ENCODE data around the gene PTPN22. TPM values are rescaled to one million over a fixed set of nuclear protein-coding genes. Genes with fewer than 3 reads are reported as not detected.

PTPN22 gene
- total RNA-seq, 2 experiments from 2014 or later, result 27.5 to 53.5 TPM

DNA sequence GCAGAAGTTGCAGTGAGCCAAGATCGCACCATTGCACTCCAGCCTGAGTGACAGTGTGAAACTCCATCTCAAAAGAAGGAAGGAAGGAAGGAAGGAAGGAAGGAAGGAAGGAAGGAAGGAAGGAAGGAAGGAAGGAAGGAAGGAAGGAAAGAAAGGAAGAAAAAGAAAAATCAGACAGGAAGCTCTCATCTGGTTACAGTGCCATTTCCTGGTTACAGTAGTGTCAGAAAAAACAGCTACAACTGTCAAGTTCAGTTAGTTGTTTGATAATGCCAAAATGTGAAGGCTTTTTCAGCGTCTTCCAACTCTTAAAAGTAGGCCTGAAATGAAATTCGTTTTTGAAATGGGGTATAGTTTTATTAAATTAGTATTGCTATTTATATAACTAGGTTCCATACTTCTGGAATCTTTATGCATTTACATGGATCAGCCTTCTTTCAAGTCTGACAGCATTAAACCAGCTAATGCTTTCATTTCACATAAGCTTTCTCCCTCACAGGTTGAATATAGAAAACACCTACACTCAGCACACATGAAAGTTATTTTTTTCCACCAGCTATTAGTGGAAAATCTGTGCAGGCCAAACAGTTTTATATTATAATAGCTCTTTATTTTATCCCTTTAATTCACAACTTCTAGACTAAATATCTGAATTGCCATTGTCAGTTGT lies 21.2 kb downstream of the PTPN22 start:
- H3K9me2 ChIP-seq (ENCODE audit: insufficient read depth, low read length), result no peaks in the 10 kb centered on the region
- H3K4me3 ChIP-seq (ENCODE audit: low read depth, low read length, poor library complexity, severe bottlenecking), result no peak overlapping the region
- H3K4me1 ChIP-seq (ENCODE audit: insufficient read depth, low read length, poor library complexity, severe bottlenecking), result no peaks in the 10 kb centered on the region
- TF ChIP-seq, protein P1, sequence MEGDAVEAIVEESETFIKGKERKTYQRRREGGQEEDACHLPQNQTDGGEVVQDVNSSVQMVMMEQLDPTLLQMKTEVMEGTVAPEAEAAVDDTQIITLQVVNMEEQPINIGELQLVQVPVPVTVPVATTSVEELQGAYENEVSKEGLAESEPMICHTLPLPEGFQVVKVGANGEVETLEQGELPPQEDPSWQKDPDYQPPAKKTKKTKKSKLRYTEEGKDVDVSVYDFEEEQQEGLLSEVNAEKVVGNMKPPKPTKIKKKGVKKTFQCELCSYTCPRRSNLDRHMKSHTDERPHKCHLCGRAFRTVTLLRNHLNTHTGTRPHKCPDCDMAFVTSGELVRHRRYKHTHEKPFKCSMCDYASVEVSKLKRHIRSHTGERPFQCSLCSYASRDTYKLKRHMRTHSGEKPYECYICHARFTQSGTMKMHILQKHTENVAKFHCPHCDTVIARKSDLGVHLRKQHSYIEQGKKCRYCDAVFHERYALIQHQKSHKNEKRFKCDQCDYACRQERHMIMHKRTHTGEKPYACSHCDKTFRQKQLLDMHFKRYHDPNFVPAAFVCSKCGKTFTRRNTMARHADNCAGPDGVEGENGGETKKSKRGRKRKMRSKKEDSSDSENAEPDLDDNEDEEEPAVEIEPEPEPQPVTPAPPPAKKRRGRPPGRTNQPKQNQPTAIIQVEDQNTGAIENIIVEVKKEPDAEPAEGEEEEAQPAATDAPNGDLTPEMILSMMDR (conservative IDR thresholded peaks at IDR 0.05; ENCODE audit: low read length), result no peak
- TF ChIP-seq EZH2phosphoT487 (IDR thresholded peaks at IDR 0.05; ENCODE audit: borderline replicate concordance, low read depth, low read length), result no peak
- no peak overlapping the region for H3K27ac ChIP-seq (ENCODE audit: low read depth, low read length, poor library complexity, severe bottlenecking)
- H3K36me3 ChIP-seq (ENCODE audit: insufficient read depth, low read length), result peaks cover 91% of the 10 kb centered on the region
- H3K79me2 ChIP-seq (ENCODE audit: insufficient read depth, low read depth, low read length), result no peaks in the 10 kb centered on the region
- CTCF ChIA-PET (ENCODE audit: unreplicated experiment), result no interaction called here
- H3K9me3 ChIP-seq (ENCODE audit: low read length), result peaks cover 14% of the 10 kb centered on the region; the same call in 1 of the 2 replicates
- DNase-seq (ENCODE audit: low spot score), result no peak
- BruUV-seq (replicated peaks), result no TSS peak
- intact Hi-C loops (cut with micrococcal nuclease; ENCODE audit: unreplicated experiment), result no loop called here
- H2AFZ ChIP-seq (ENCODE audit: low read length), result no peak overlapping the region
- no peak overlapping the region for H3K4me2 ChIP-seq (ENCODE audit: low read length)
- no peaks in the 10 kb centered on the region for H4K20me1 ChIP-seq (ENCODE audit: insufficient read depth, low read length)
- POLR2A ChIA-PET, result interaction anchor here (0.6 to 1.4 kb wide), 5 partner anchors 10 to 102 kb away, joined by 3 to 12 read pairs (median 3); no protein-coding TSS in a partner anchor

DNA sequence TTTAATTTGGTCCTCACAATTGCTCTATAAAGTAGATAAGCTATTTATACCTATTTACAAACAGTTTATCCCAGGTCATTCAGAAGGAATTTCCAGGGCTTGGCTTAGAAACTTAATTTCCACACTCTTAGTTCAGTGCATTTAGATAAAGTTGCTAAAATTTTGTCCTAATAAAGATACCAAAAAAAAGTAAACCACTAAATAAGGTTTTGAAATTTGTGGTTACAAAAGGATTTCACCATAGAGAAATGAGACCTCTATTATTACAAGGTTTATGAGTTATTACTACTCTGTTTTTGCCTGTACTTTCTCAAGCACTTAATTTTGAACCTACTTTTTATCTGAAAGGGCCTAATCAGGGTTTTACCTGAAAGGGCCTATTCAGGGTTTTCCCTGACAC lies 22.4 kb downstream of the PTPN22 start:
- TF ChIP-seq, protein P1 (conservative IDR thresholded peaks at IDR 0.05; ENCODE audit: low read length), result no peak
- TF ChIP-seq EZH2phosphoT487 (IDR thresholded peaks at IDR 0.05; ENCODE audit: borderline replicate concordance, low read depth, low read length), result no peak
- intact Hi-C loops (cut with micrococcal nuclease; ENCODE audit: unreplicated experiment), result no loop called here

DNA sequence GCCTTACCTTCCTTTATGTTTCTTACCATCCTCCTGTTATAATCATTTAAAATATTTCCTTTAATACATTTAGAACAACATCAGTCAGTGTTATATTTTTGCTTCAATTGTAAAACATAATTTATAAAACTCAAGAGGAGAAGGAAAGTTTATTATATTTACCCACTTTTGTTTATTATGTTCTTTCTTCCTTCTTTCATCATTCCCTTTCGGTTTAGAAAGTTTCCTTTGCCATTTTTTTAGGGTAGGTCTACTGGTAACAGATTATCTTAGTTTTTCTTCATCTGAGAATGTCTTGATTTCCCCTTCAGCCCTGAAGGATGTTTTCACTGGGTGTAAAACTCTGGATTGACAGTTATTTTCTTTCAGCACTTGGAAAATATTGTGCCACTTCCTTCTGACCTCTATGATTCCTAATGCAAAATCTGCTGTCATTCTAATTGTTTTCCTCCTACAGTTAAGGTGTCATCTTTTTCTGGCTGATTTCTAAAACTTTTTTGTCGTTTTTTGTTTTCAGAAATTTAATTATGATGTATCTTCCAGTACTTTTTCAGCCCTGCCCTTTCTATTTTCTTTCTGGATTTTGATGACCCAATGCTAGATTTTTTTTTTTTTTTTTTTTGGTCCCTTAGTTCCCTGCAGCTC lies 25.0 kb downstream of the PTPN22 start:
- CTCF ChIA-PET (ENCODE audit: unreplicated experiment), result no interaction called here
- Histone ChIP-seq H4K20me1 (ENCODE audit: insufficient read depth, low read length) (no peaks in the 10 kb centered on the region), H3K79me2 (ENCODE audit: insufficient read depth, low read depth, low read length) (no peaks in the 10 kb centered on the region), H3K36me3 (ENCODE audit: insufficient read depth, low read length) (peaks cover 96% of the 10 kb centered on the region), H2AFZ (ENCODE audit: low read length) (no peak overlapping the region), H3K27ac (ENCODE audit: low read depth, low read length, poor library complexity, severe bottlenecking) (no peak overlapping the region), H3K4me3 (ENCODE audit: low read depth, low read length, poor library complexity, severe bottlenecking) (no peak overlapping the region), H3K9me2 (ENCODE audit: insufficient read depth, low read length) (no peaks in the 10 kb centered on the region), H3K4me1 (ENCODE audit: insufficient read depth, low read length, poor library complexity, severe bottlenecking) (no peaks in the 10 kb centered on the region), H3K4me2 (ENCODE audit: low read length) (no peak overlapping the region), H3K9me3 (ENCODE audit: low read length) (peaks cover 14% of the 10 kb centered on the region; the same call in 1 of the 2 replicates)
- no peak for DNase-seq (ENCODE audit: low spot score)
- TSS peak; percentile 43 for BruUV-seq (replicated peaks)
- POLR2A ChIA-PET, result no interaction called here
- TF ChIP-seq, protein P1 (conservative IDR thresholded peaks at IDR 0.05; ENCODE audit: low read length), result no peak
- TF ChIP-seq EZH2phosphoT487 (IDR thresholded peaks at IDR 0.05; ENCODE audit: borderline replicate concordance, low read depth, low read length), result no peak
- intact Hi-C loops (cut with micrococcal nuclease; ENCODE audit: unreplicated experiment), result no loop called here

More for the DNA sequence above, 22.4 kb downstream of the PTPN22 start:
- Histone ChIP-seq H3K9me3 (ENCODE audit: low read length) (peaks cover 14% of the 10 kb centered on the region; the same call in 1 of the 2 replicates), H4K20me1 (ENCODE audit: insufficient read depth, low read length) (no peaks in the 10 kb centered on the region), H3K4me2 (ENCODE audit: low read length) (no peak overlapping the region), H3K79me2 (ENCODE audit: insufficient read depth, low read depth, low read length) (no peaks in the 10 kb centered on the region), H3K36me3 (ENCODE audit: insufficient read depth, low read length) (peaks cover 91% of the 10 kb centered on the region), H3K4me1 (ENCODE audit: insufficient read depth, low read length, poor library complexity, severe bottlenecking) (no peaks in the 10 kb centered on the region), H3K9me2 (ENCODE audit: insufficient read depth, low read length) (no peaks in the 10 kb centered on the region), H3K4me3 (ENCODE audit: low read depth, low read length, poor library complexity, severe bottlenecking) (no peak overlapping the region), H2AFZ (ENCODE audit: low read length) (no peak overlapping the region), H3K27ac (ENCODE audit: low read depth, low read length, poor library complexity, severe bottlenecking) (no peak overlapping the region)
- ChIA-PET CTCF (ENCODE audit: unreplicated experiment) (no interaction called here), POLR2A (no interaction called here)
- no TSS peak for BruUV-seq (replicated peaks)
- no peak for DNase-seq (ENCODE audit: low spot score)
